B cell (primary cell): ENCODE data around the gene CITED2. TPM values are rescaled to one million over a fixed set of nuclear protein-coding genes. Genes with fewer than 3 reads are reported as not detected.

Experiments used
- ATAC-seq: fragments of 200-7000 bp; cut with Tn5 transposase; one replicate; pipeline ENCODE4 v1.10.0; 2021; ENCODE audit warnings: low read depth, mild to moderate bottlenecking, moderate number of reproducible peaks, moderate library complexity
- CTCF ChIA-PET: fragments of 350-600 bp; sonication (Branson Sonifier 250); formaldehyde crosslinking; loops from one replicate; lab custom pipeline; 2021; ENCODE audit warnings: antibody characterized with exemption, inconsistent platforms; lab: Charles Lee
- POLR2A ChIA-PET: fragments of 350-600 bp; sonication (Branson Sonifier 250); formaldehyde crosslinking; loops from one replicate; lab custom pipeline; 2021; ENCODE audit warnings: antibody characterized with exemption; lab: Charles Lee
- DNase-seq: peaks from one replicate; pipeline ENCODE4 v3.0.0; 2013
- H2AFZ ChIP-seq: 2 replicates; pipeline ENCODE4 v1.6.1; 2012; ENCODE audit warnings: mild to moderate bottlenecking, low read depth, low read length; ENCODE audit not compliant: insufficient read depth, poor library complexity, severe bottlenecking
- H3K27ac ChIP-seq, 2 donors: 1 replicate in 1 of 2; 2 replicates in 1 of 2; pipeline ENCODE4 v1.5.1; 2012 to 2013; ENCODE audit warnings: low read length in 2 of 2, mild to moderate bottlenecking in 2 of 2, moderate library complexity in 1 of 2
- H3K27me3 ChIP-seq, 4 experiments: fragments of 200-600 bp in 1 of 4; sonication (generic) in 1 of 4; replicated peaks in 1 of 4; 1 replicate in 2 of 4; 2 replicates in 2 of 4; pipeline versions ENCODE4 v1.6.1 to v1.7.0; 2013 to 2016; ENCODE audit warnings: low read length in 3 of 4, mild to moderate bottlenecking in 2 of 4, mixed read lengths in 1 of 4, moderate library complexity in 1 of 4; ENCODE audit not compliant: insufficient read depth in 4 of 4, control insufficient read depth in 3 of 4; ENCODE audit errors: control extremely low read depth in 1 of 4
- H3K36me3 ChIP-seq, 2 experiments: replicated peaks in 1 of 2; 1 replicate in 1 of 2; 2 replicates in 1 of 2; pipeline versions ENCODE4 v1.6.1 to v1.7.1; 2013; ENCODE audit warnings: low read length in 1 of 2; ENCODE audit not compliant: insufficient read depth in 2 of 2, control insufficient read depth in 1 of 2; ENCODE audit errors: control extremely low read depth in 1 of 2, extremely low read depth in 1 of 2
- H3K4me1 ChIP-seq, 2 donors: fragments of 200-600 bp in 1 of 2; sonication (generic) in 1 of 2; 1 replicate in 1 of 2; 2 replicates in 1 of 2; pipeline versions ENCODE4 v1.5.1 to v1.6.1; 2013 to 2017; ENCODE audit warnings: low read length in 2 of 2; ENCODE audit not compliant: control insufficient read depth in 2 of 2, insufficient read depth in 2 of 2
- H3K4me2 ChIP-seq: replicated peaks from 2 replicates; pipeline ENCODE3; 2012; ENCODE audit warnings: mild to moderate bottlenecking, low read depth, low read length; ENCODE audit not compliant: poor library complexity, severe bottlenecking
- H3K4me3 ChIP-seq, 5 experiments: fragments of 200-600 bp in 1 of 5; sonication (generic) in 1 of 5; 1 replicate in 3 of 5; 2 replicates in 2 of 5; pipeline versions ENCODE4 v1.5.1 to v1.7.0; 2011 to 2016; ENCODE audit warnings: low read length in 4 of 5, mild to moderate bottlenecking in 4 of 5, low read depth in 2 of 5, control low read depth in 1 of 5, moderate library complexity in 1 of 5; ENCODE audit not compliant: insufficient read depth in 1 of 5; ENCODE audit errors: control extremely low read depth in 1 of 5, extremely low read depth in 1 of 5
- H3K79me2 ChIP-seq: fragments of 200-600 bp; sonication (generic); one replicate; pipeline ENCODE4 v1.6.0; 2016; ENCODE audit warnings: low read length; ENCODE audit not compliant: control insufficient read depth, insufficient read depth
- H3K9ac ChIP-seq: fragments of 200-600 bp; sonication (generic); 2 replicates; pipeline ENCODE4 v1.6.1; 2017; ENCODE audit warnings: mild to moderate bottlenecking, low read length, moderate library complexity
- H3K9me3 ChIP-seq, 3 donors: one replicate each; pipeline versions ENCODE4 v1.6.1 to v1.7.1; 2013; ENCODE audit warnings: low read length in 2 of 3; ENCODE audit not compliant: control insufficient read depth in 2 of 3, insufficient read depth in 1 of 3; ENCODE audit errors: control extremely low read depth in 1 of 3
- H4K20me1 ChIP-seq: 2 replicates; pipeline ENCODE4 v1.6.0; 2012; ENCODE audit warnings: mild to moderate bottlenecking, low read length; ENCODE audit not compliant: insufficient read depth, control insufficient read depth, poor library complexity, severe bottlenecking
- H3K27ac Mint-ChIP-seq: one replicate; pipeline ENCODE4 v1.8.0; 2021; ENCODE audit warnings: mixed read lengths
- H3K27me3 Mint-ChIP-seq: one replicate; pipeline ENCODE4 v1.8.0; 2021; ENCODE audit warnings: mixed read lengths
- H3K4me1 Mint-ChIP-seq: one replicate; pipeline ENCODE4 v1.8.0; 2021; ENCODE audit warnings: mixed read lengths
- H3K4me3 Mint-ChIP-seq: one replicate; pipeline ENCODE4 v1.8.0; 2021; ENCODE audit warnings: mixed read lengths
- H3K9me3 Mint-ChIP-seq: one replicate; pipeline ENCODE4 v1.8.0; 2022; ENCODE audit warnings: mixed read lengths; ENCODE audit not compliant: insufficient read depth
- EZH2 ChIP-seq: IDR thresholded peaks from 2 replicates; pipeline ENCODE4 v1.6.1; 2012; ENCODE audit warnings: borderline replicate concordance, low read depth, mild to moderate bottlenecking, moderate library complexity, low read length; ENCODE audit not compliant: insufficient read depth, poor library complexity, severe bottlenecking
- WGBS: methylation state at CpG from one replicate; pipeline ENCODE4 v1.1.5; 2013; ENCODE audit warnings: missing lambda C conversion rate; ENCODE audit not compliant: insufficient coverage; 5-methylcytosine and 5-hydroxymethylcytosine counted together
- intact Hi-C: fragments of 100-400 bp; cut with micrococcal nuclease; formaldehyde crosslinking; loops from one replicate; pipeline ENCODE4 v1.10.0; 2022
- polyA plus RNA-seq: library from polyadenylated mRNA; depleted of rRNA; stranded (reverse); fragments of >200 nt; gene quantifications from 2 replicates; pipeline ENCODE4 v1.2.3, GENCODE V29; 2012
- total RNA-seq, 2 donors: library from RNA; stranded (reverse); fragments of 120-200 nt in 1 of 2; gene quantifications; 1 replicate in 1 of 2; 2 replicates in 1 of 2; pipeline versions ENCODE4 v1.2.3 to v1.2.4, GENCODE V29; 2013 to 2022
- TF ChIP-seq, protein P1 (sequence below): fragments of 200-600 bp; IDR thresholded peaks from one replicate; pipeline ENCODE4 v1.8.0; 2022; ENCODE audit warnings: antibody characterized with exemption, mild to moderate bottlenecking

CITED2 gene
- total and polyA plus RNA-seq, 2 donors (not counting 1 experiment from before 2014, with no cell fraction given): 56.2 to 67.9 TPM

DNA sequence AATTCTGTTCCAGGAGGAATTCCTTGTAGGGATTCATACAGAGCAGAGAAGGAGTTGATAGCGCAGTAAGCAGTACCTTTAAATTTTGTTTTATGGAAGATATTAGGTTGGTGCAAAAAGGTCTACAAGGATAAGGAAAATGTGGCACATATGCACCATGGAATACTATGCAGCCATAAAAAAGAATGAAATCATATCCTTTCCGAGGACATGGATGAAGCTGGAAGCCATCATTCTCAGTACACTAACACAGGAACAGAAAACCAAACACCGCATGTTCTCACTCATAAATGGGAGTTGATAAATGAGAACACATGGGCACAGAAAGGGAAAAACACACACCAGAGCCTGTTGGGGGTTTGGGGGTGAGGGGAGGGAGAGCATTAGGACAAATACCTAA lies 45.2 kb downstream of the CITED2 start:
- H3K4me1 Mint-ChIP-seq: peaks cover 30% of the 10 kb centered on the region
- POLR2A ChIA-PET: no interaction called here
- no peak overlapping the region for H3K4me3 Mint-ChIP-seq

DNA sequence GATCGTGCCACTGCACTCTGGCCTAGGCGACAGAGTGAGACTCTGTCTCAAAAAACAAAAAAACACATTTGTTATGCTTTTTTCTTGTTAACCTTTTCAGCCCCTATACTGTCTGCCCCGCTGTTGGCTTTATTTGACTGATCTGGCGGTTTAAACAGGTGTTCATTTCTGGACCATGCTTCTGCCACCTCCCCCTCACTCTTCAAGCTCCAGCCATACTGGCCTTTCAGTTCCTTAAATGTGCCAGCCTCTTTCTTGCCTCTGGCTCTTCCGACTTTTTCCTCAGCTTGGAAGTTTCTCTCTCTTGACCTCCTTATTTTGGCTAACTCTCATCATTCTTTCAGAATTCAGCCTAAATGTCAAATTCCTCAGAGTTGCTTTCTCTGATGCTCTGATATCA lies 47.4 kb downstream of the CITED2 start:
- ATAC-seq: no peak
- Histone ChIP-seq H3K4me1 (peaks cover 30 to 42% of the 10 kb centered on the region in 2 donors), H3K27ac (no peak overlapping the region), H3K9me3 (peaks cover 0 to 2% (median 0%) of the 10 kb centered on the region in 3 donors), H3K27me3 (no peaks in the 10 kb centered on the region), H3K79me2 (no peaks in the 10 kb centered on the region), H4K20me1 (no peaks in the 10 kb centered on the region), H3K4me3 (no peak overlapping the region), H2AFZ (no peak overlapping the region), H3K4me2 (no peak overlapping the region), H3K36me3 (no peaks in the 10 kb centered on the region), H3K9ac (no peak overlapping the region)
- peak; percentile 34 for DNase-seq
- H3K27ac Mint-ChIP-seq: peak overlapping the region; percentile 59
- no peaks in the 10 kb centered on the region for H3K27me3 Mint-ChIP-seq
- TF ChIP-seq, protein P1, sequence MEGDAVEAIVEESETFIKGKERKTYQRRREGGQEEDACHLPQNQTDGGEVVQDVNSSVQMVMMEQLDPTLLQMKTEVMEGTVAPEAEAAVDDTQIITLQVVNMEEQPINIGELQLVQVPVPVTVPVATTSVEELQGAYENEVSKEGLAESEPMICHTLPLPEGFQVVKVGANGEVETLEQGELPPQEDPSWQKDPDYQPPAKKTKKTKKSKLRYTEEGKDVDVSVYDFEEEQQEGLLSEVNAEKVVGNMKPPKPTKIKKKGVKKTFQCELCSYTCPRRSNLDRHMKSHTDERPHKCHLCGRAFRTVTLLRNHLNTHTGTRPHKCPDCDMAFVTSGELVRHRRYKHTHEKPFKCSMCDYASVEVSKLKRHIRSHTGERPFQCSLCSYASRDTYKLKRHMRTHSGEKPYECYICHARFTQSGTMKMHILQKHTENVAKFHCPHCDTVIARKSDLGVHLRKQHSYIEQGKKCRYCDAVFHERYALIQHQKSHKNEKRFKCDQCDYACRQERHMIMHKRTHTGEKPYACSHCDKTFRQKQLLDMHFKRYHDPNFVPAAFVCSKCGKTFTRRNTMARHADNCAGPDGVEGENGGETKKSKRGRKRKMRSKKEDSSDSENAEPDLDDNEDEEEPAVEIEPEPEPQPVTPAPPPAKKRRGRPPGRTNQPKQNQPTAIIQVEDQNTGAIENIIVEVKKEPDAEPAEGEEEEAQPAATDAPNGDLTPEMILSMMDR: no peak
- TF ChIP-seq EZH2: no peak
- no peaks in the 10 kb centered on the region for H3K9me3 Mint-ChIP-seq
- H3K4me3 Mint-ChIP-seq: peak overlapping the region; percentile 14
- H3K4me1 Mint-ChIP-seq: peaks cover 42% of the 10 kb centered on the region
- POLR2A ChIA-PET: no interaction called here
- CTCF ChIA-PET: interaction anchor here (0.6 to 5.5 kb wide), 7 partner anchors 9 to 108 kb away, joined by 3 to 26 read pairs (median 4); partner anchors contain the start of gene CITED2
- 62% methylated on average over 3 of the region's 5 CpGs for WGBS
- intact Hi-C loops: no loop called here

More for the DNA sequence above, 45.2 kb downstream of the CITED2 start:
- no peak overlapping the region for H3K4me3 ChIP-seq
- CTCF ChIA-PET: interaction anchor here (0.6 to 0.9 kb wide), 2 partner anchors 8 to 40 kb away, joined by 3 to 4 read pairs; no protein-coding TSS in a partner anchor
- Mint-ChIP-seq H3K9me3 (no peaks in the 10 kb centered on the region), H3K27me3 (no peaks in the 10 kb centered on the region), H3K27ac (peak overlapping the region; percentile 61)
- intact Hi-C loops: no loop called here
- H3K79me2 ChIP-seq: no peaks in the 10 kb centered on the region
- no peak overlapping the region for H2AFZ ChIP-seq
- no peak overlapping the region for H3K27ac ChIP-seq
- H3K36me3 ChIP-seq: no peaks in the 10 kb centered on the region
- no peak overlapping the region for H3K9ac ChIP-seq
- peaks cover 24 to 29% of the 10 kb centered on the region in 2 donors for H3K4me1 ChIP-seq
- no peak for ATAC-seq
- no peak for TF ChIP-seq EZH2
- TF ChIP-seq, protein P1: no peak
- H3K9me3 ChIP-seq: peaks cover 0 to 2% (median 0%) of the 10 kb centered on the region in 3 donors
- WGBS: no CpG with 5 or more reads among the region's 3 CpGs
- DNase-seq: no peak
- no peaks in the 10 kb centered on the region for H4K20me1 ChIP-seq
- H3K27me3 ChIP-seq: no peaks in the 10 kb centered on the region
- H3K4me2 ChIP-seq: no peak overlapping the region
